Activated CD4-positive, alpha-beta T cell treated with anti-CD3 and anti-CD28 coated beads for 24 hours (primary cell): ENCODE data around the gene PLA2G5.
A peak's percentile ranks its signal among the peaks of the same experiment; 100 is the strongest.

Source experiments
- DNase-seq, 2 donors: peaks; one replicate each; pipeline ENCODE4 v3.0.0-alpha.2; 2020; ENCODE audit warnings: low read depth in 2 of 2

The PLA2G5 gene

GRCh38 chr1:20090119-20090518 is 20.1 kb downstream of the PLA2G5 start:
- no peak for DNase-seq

GRCh38 chr1:20090641-20091040 is 20.6 kb downstream of the PLA2G5 start:
- DNase-seq = no peak

GRCh38 chr1:20093303-20093702 is 23.3 kb downstream of the PLA2G5 start:
- no peak for DNase-seq

DNA sequence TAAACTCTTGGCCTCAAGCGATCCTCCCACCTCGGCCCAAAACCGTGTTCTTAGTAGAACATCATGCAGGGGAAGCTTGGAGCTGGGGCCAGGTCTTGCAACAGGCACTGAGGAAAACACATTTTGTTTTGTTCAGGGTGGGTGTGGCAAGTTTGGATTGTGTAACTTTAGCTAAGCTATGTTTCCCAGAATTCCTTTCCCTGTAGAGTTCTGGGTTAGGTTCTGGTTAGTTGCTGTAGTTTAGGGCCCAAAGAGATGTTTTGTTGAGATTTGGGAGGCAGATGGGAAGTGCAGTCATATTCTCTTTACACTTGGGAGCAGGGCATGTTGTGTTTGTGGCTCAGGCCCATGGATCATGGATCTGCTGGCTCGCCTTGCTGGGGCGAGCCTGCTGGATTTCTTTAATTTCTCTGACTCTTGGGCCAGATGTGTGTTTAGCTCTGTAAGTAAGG is 24.0 kb downstream of the PLA2G5 start:
- no peak for DNase-seq

DNA sequence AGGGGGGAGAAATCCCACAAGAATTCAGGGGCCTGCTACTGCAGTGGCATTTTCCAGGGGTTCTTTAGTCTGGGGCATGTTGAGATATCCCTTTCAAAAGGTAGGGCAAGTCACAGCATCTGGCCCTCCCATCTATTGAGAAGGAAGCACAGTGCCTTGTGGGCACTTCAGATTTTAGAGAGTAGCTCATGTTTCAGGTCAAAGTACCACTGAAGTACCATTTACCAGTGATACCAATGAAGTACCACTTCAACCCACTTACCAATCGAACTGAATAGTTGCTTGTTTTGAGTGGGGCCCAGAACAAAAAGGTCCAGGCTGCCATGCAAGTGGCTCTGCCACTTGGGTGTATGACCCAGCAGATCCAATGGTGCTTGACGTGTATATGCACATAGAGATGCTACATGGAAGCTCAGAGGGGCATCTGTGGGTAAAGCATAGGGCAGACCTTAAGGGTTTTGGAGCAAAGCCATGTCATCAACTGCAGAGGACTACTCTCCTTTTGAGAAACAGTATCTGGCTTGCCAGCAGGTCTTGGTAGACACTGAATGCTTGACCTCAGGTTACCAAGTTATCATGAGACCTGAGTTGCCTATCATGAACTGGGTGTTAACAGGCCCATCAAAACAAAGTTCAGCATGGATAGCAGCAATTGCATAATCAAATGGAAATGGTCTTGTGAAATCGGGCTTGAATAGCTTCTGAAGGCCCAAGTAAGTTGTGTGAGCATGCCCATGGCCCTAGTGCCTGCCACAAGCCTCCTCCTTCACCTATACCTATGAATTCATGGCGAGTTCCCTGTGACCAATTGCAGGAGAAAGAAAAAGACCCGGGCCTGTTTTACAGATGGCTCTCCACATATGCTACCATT is 25.8 kb downstream of the PLA2G5 start:
- DNase-seq = no peak

- no peak for DNase-seq
These were observed 26.9 kb downstream of the PLA2G5 start for GRCh38 chr1:20096840-20097447.

DNA sequence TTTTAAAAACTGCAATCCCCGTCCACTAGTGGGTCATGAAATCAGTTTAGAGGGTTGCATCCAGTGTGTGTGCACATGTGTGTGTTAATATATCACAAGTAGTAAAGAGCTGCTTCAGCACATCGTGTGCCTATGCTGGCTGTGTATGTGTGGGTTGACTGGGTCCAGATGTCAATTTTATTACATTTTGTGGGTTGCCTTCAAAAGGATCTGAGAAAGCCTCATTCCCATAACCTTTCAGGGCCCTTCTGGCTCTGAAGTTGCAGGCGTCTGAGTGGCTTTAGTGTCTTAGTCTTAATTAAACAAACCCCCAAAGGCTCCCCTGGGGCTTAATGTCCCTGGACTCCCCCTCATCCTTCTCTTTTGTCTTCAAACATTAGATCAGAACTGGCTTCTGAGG is 29.5 kb downstream of the PLA2G5 start:
- DNase-seq = no peak

DNA sequence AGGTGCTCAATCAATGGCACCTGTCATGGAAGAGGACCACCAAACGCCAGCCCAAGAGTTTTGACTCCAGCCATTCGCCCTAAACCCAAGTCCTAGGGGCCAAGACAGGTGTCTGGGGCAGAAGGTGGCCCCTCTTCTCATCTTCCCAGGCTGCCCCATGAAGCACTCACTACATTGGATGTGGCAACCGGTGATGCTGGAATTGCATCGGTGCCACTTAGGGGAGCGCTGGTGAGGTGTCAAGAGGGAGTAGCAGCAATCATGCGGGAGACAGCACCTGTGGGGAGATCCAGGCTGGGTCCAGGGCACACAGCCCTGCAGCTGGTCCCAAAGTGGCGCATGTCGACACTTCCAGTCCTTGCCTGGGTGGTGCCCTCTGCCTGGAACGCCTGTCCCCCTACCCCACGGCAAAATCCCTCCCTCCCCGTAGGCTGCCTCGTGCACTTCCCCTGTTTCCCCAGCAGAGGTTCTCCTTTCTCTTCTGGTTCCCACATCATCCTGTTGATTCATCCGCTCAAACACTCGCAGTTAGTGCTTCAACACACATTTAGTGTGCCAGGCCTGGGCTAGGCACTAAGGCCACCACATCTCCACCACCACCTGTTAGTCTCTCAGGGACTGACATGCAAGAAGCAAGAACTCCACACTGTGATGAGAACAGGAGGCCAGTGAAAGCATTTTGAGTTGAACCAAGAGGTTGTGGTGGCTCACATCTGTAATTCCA is 30.8 kb downstream of the PLA2G5 start:
- DNase-seq = peak; percentile 14 to 16

DNA sequence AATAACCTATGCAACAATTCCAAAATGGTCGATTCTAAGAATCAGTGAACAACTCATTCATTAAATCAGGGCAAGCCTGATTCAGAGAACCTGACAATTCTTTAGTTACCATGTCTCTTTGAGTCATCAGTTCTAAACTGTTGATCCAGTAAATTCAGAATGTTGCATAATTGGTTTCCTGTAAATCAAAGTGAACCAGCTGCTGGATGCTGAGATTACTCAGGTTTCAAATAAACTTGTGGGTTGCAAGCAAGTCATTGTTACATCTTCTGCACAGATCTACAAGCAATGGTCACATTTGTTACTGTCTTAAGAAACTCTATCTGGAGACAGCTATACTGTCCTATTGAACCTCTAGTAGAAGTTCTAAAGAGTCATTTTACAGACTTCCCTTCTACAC is 32.9 kb downstream of the PLA2G5 start:
- DNase-seq = no peak

- DNase-seq = no peak
These were observed 35.9 kb downstream of the PLA2G5 start for GRCh38 chr1:20105856-20106255.

DNA sequence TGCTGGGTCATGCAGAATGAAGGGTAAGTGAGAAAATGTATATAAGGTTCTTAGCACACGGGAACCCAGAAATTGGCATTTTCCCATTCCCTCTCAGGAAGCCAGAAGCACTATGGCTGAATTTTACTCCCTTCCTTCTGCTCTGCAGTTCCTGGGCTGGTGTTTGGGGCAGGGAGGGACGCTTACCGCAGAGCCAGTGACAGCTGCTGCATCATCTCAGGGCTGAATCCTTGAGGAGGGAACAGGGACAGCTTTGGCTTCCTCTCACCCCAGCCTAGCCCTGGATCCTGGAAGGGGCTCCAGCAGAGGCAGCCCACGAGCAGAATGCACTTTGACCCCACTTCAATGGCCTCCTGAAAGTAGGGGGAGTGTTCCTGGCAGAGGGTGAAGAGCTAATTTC is 37.4 kb downstream of the PLA2G5 start:
- no peak for DNase-seq

GRCh38 chr1:20107796-20108195 is 37.8 kb downstream of the PLA2G5 start:
- DNase-seq = no peak

DNA sequence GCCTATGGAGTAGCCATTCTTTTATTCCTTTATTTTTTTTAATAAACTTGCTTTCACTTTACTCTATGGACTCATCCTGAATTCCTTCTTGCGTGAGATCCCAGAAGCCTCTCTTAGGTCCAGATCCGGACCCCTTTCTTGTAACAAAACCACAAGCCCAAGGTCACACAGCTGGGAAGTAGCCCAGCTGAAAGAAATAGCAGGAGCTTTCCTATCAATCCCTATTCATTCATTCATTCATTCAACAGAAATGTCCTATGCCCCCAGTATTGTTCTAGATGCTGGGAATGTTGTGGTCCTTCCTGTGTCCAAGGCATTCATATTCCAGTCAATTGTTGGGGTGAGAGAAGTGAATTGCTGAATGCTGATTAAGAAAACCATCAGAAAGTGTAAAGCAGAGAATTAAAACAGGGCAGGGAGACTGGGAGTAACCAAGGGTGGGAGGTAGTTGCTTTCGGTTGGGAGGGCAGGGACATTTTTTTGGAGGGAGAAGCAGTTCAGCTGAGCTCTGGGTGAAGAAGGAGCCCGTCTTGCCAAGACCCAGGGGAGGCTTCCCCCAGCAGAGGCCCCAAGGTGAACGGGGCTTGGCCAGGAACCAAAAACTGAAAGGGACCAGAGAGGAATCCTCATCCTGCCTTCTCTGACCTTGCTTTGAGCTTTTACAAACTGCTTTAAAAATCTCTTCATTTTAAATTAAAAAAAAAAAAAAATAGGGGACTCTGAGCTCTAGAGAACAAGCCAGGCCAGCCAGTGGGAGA is 38.6 kb downstream of the PLA2G5 start:
- no peak for DNase-seq

DNA sequence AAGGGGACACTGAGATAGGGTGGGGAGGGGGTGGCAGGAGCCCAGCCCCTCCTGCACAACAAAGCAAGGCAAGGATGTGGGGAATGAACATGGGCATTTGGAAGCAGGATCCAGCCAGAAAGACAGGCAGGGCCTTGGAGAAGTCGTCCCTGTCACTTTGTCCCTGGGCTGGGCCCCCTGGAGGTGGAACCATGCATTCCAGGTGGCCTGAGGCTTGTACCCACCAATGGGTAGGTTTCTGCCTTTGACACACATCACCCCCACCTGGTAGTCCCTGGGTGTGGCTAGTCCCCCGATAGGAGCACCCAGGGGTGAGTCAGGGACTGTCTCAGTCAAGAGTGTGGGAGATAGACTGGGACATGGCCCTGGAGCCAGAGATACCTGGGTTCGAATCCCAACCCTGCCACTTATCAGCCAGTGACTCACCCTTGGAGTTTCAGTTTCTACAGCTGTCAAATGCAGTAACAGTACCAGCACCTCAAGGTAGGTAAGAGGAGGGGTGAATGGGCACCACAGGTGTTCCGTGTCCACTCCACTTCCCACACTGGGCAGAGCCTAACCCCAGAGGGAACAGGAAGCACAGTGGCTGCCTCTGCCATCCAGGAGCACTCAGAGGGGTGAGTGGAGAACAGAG is 39.3 kb downstream of the PLA2G5 start:
- DNase-seq = no peak

- no peak for DNase-seq
These were observed 40.7 kb downstream of the PLA2G5 start for GRCh38 chr1:20110679-20111078.

DNA sequence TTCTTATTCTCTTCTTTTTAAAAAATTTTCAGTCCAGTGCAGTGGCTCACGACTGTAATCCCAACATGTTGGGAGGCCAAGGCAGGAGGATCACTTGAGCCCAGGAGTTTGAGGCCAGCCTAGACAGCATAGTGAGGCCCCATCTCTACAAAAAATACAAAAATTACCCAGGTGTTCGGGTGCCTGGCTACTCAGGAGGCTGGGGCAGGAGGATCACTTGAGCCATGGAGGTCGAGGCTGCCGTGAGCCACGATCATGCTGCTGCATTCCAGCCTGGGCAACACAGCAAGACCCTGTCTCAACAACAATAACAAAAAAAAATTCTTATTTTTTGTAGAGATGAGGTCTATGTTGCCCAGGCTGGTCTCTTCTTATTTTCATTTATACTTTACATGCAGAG is 41.5 kb downstream of the PLA2G5 start:
- DNase-seq = no peak

GRCh38 chr1:20112279-20113000 is 42.4 kb downstream of the PLA2G5 start:
- no peak for DNase-seq

GRCh38 chr1:20114021-20114648 is 44.1 kb downstream of the PLA2G5 start:
- no peak for DNase-seq

DNA sequence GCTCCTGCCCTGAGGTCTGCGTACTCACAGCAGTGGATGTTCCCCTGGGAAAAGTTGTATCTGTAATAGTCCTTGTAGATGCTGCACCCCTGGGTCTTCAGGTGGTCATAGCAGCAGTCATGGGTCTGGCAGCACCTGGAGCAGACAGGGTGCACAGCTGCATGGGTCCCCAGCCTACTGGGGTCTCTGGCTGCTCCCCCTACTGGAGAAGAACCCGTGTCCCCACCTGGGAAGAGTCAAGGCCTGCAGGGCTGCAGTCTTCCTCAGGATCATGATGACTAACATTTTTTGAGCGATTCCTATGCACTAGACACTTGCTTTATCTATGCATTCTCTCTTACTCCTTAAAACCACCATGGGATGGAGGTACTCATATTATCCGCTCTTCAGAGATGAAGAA is 45.5 kb downstream of the PLA2G5 start:
- DNase-seq = no peak

DNA sequence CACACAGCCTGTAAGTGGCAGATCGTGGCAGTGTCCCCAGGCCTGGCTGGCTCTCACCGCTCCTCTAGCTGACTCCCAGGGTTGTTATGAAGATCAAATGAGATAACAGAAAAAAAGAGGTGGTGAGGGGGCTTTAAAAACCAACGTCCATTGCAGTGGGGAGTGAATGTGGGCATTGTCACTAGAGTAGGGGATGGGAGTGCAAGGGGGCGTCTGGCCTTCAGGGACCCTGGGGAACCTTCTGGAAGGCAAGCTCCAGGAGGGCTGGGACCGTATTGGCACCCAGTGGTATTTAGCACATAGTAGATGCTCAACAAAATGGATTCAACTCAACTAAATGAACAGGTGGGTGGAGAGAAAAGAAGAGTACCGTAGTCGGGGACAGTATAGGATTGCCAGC is 45.9 kb downstream of the PLA2G5 start:
- DNase-seq = no peak
